ENCODE measurements around the gene TMEM270. TPM values are rescaled to one million over a fixed set of nuclear protein-coding genes. Genes with fewer than 3 reads are reported as not detected.

The TMEM270 gene
- total RNA-seq, 2 donors from 2014 or later = not detected

- Histone ChIP-seq H3K27me3 (no peaks in the 10 kb centered on the region), H3K4me3 (no peak overlapping the region), H3K9me3 (no peaks in the 10 kb centered on the region), H3K27ac (no peak overlapping the region), H3K36me3 (no peaks in the 10 kb centered on the region), H3K4me1 (peaks cover 0 to 11% of the 10 kb centered on the region in 2 donors)
- DNase-seq (ENCODE audit: low spot score) = no peak
- TF ChIP-seq, protein P1, sequence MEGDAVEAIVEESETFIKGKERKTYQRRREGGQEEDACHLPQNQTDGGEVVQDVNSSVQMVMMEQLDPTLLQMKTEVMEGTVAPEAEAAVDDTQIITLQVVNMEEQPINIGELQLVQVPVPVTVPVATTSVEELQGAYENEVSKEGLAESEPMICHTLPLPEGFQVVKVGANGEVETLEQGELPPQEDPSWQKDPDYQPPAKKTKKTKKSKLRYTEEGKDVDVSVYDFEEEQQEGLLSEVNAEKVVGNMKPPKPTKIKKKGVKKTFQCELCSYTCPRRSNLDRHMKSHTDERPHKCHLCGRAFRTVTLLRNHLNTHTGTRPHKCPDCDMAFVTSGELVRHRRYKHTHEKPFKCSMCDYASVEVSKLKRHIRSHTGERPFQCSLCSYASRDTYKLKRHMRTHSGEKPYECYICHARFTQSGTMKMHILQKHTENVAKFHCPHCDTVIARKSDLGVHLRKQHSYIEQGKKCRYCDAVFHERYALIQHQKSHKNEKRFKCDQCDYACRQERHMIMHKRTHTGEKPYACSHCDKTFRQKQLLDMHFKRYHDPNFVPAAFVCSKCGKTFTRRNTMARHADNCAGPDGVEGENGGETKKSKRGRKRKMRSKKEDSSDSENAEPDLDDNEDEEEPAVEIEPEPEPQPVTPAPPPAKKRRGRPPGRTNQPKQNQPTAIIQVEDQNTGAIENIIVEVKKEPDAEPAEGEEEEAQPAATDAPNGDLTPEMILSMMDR (IDR thresholded peaks at IDR 0.05) = no peak
These were observed 47.2 kb downstream of the TMEM270 start for GRCh38 chr7:73908123-73908611.

DNA sequence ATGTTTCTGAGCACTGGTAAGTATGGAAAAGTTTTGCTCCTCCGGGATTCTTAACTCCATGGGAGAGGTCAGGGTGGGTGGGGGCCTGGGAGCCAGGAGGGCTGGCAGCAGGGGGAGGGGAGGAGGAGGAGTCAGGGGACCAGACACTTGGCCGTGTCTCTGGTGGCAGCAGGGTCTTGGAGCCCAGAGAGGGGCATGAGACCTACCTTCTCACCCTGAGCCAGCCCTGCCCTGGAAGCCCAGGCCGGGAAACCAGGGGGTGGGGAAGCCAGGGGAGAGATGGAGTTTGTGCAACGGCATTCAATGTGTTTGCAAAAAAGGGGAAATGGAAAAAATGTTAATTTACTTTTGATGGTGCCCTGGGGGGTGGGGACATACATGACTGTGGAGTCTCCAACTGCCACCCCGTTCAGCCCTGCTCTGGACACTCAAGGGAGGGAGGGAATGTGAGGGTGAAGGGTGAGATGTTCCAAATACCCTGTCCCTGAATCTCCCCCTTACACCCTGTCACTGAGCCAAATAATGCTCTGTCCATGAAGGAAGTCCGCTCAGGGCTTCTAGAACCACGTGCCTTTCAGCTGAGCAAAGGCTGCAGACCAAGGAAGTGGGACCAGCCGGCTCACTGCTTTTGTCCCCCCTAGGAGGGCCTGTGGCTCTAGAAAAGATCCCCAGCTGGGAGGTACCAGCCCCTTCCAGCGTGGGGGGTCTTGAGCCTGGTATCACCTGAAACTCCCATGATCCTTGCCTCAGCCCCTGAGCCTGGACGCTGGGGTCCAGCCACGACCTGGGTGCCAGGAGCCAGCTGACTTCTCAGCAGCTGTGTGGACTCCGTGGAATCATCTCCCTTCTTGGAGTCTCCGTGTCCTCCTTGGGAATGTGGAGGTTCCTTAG, 48.3 kb downstream of the TMEM270 start:
- no peaks in the 10 kb centered on the region for H3K9me3 ChIP-seq
- H3K36me3 ChIP-seq = no peaks in the 10 kb centered on the region
- H3K27ac ChIP-seq = no peak overlapping the region
- peaks cover 0 to 11% of the 10 kb centered on the region in 2 donors for H3K4me1 ChIP-seq
- TF ChIP-seq, protein P1 (IDR thresholded peaks at IDR 0.05) = no peak
- DNase-seq (ENCODE audit: low spot score) = no peak
- no peak overlapping the region for H3K4me3 ChIP-seq
- no peaks in the 10 kb centered on the region for H3K27me3 ChIP-seq

DNA sequence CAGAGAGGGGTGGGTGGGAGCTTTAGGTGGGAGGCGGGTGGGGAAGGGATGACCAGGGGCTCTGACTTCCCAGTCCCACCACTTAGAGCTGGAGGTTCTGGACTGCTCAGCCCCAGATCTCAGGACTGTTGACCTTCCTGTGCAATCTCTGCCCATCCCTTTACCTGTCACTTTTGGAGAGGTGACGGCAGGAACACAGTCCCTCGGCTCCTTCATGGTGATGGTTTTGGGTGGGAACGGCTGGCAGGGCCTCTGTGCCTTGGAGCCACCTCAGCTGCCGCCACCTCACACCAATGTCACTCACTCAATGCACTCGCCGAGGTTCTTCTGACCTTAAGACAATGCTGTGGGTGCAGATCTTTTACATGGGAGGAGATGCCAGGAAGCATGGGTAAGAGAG, 49.0 kb downstream of the TMEM270 start:
- Histone ChIP-seq H3K9me3 (no peaks in the 10 kb centered on the region), H3K4me3 (no peak overlapping the region)

DNA sequence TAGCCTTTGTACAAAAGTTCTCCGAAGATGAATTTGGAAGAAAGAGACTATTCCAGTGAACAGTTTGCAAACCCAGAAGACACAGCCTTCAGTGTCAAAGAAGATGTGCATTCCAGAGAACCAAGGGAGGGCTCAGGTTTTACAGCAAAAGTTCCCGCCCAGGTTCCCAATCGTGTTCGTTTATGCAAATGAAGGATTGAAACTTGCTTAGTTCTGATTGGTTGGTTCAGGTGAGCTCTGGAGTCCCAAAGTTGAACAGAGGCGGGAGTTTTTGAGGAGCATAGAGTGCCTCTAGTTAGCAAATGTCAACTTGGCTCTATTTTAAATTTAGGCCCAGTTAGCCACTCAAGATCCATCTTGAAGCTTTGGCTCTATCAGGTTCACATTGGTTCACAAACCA, 51.3 kb downstream of the TMEM270 start:
- no peak overlapping the region for H3K27ac ChIP-seq
- TF ChIP-seq, protein P1 (IDR thresholded peaks at IDR 0.05) = no peak
- DNase-seq (ENCODE audit: low spot score) = no peak

More for the DNA sequence above, 49.0 kb downstream of the TMEM270 start:
- Histone ChIP-seq H3K36me3 (no peaks in the 10 kb centered on the region), H3K27me3 (no peaks in the 10 kb centered on the region), H3K4me1 (peaks cover 0 to 11% of the 10 kb centered on the region in 2 donors), H3K27ac (no peak overlapping the region)
- TF ChIP-seq, protein P1 (IDR thresholded peaks at IDR 0.05) = no peak
- no peak for DNase-seq (ENCODE audit: low spot score)

More for the DNA sequence above, 51.3 kb downstream of the TMEM270 start:
- Histone ChIP-seq H3K36me3 (no peaks in the 10 kb centered on the region), H3K27me3 (no peaks in the 10 kb centered on the region), H3K4me3 (no peak overlapping the region), H3K9me3 (no peaks in the 10 kb centered on the region), H3K4me1 (peaks cover 0 to 11% of the 10 kb centered on the region in 2 donors)

Other genes with a start within 250 kb of the TMEM270 start
- 1 to 10 TPM in 1 of 2 donors, under 1 TPM in 1; 0.41 to 1.3 TPM for gene MLXIPL, start 236.6 kb upstream of the TMEM270 start, total RNA-seq
- gene VPS37D, start 193.3 kb upstream of the TMEM270 start, total RNA-seq = 1 to 10 TPM; 1.6 to 2.2 TPM
- gene DNAJC30, start 177.7 kb upstream of the TMEM270 start, total RNA-seq = 10 to 100 TPM in 1 of 2 donors, 1 to 10 TPM in 1; 6.3 to 12.9 TPM
- gene BUD23, start 177.6 kb upstream of the TMEM270 start, total RNA-seq = 10 to 100 TPM; 58.9 to 60.9 TPM
- 1 to 10 TPM; 2.6 TPM for gene STX1A, start 141.5 kb upstream of the TMEM270 start, total RNA-seq
- gene ABHD11, start 122.4 kb upstream of the TMEM270 start, total RNA-seq = 10 to 100 TPM; 15.5 to 31.5 TPM
- not detected for gene CLDN3, start 90.9 kb upstream of the TMEM270 start, total RNA-seq
- under 1 TPM in 1 of 2 donors, not detected in 1; 0.41 TPM for gene CLDN4, start 30.2 kb upstream of the TMEM270 start, total RNA-seq
- under 1 TPM in 1 of 2 donors, not detected in 1; 0.39 TPM for gene METTL27, start 18.6 kb upstream of the TMEM270 start, total RNA-seq
- 100 to 1,000 TPM; 138 to 149 TPM for gene ELN, start 167.0 kb downstream of the TMEM270 start, total RNA-seq
- gene LIMK1, start 222.6 kb downstream of the TMEM270 start, total RNA-seq = 10 to 100 TPM in 1 of 2 donors, 1 to 10 TPM in 1; 9.4 to 14.7 TPM